Middle frontal gyrus (tissue), 1 donor: Measurements from ENCODE around the gene CMAS.
"Not testable (repeated sequence)": the region's sequence is repeated elsewhere in the genome, so short reads cannot be mapped to it uniquely, and the experiment has no call there.

Experiments
- DNase-seq: peaks from one replicate; pipeline ENCODE4 v3.0.0-alpha.2; 2015; ENCODE audit warnings: low spot score; ENCODE audit errors: extremely low spot score

Gene CMAS

GRCh38 chr12:22046968-22047390, 961 bp downstream of the CMAS start:
- DNase-seq, result no peak

DNA sequence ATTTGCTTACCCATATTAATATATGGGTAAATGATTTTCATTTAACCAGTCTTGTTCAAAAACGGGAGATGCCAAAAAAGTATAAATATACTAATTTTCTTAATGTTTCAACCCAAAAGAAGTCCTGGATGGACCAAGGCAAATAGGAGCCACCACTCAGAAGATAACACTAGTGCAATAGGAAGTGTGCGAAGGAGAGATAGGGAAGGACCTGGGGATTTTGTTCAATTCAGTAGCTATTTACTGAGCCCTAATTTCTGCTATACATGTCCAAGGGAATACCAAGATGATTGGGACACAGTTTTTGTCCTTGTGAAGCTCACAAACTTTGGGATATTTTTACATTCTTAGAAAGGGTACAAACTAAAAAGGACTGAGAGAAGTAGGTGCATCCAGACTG, 1.5 kb downstream of the CMAS start:
- no peak for DNase-seq

DNA sequence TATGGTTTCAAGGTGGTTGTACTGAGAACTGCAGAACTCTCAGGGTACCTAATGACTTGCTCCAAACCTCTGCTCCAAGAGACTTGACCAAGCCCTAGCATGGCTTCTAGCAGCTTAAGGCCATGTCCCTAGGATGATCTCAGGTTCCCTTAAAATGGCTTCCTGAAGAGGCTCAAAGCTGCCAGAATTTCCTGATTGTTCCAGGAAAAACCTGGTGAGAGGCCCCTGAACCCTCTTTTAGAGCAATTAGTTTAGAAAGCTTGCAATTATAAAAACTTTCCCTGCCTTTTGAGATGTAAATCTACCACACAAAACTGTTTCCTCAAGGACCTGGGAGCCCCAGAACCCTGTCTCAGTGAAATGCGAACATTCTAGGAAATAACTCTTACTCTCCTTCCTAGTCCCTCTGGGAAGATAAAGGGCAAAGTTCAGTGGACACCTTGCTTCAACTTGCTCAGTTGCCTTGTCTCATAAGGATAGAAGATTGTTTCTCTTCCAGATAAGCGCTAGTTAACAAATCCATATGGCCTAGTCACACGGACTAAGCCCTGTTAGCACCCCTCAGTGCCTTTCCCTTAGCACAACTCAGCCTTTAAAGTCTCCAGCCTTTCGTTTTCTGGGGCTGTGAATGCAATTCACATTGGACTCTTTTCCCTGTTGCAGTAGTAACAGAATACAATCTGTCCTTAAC, 2.5 kb downstream of the CMAS start:
- no peak for DNase-seq

DNA sequence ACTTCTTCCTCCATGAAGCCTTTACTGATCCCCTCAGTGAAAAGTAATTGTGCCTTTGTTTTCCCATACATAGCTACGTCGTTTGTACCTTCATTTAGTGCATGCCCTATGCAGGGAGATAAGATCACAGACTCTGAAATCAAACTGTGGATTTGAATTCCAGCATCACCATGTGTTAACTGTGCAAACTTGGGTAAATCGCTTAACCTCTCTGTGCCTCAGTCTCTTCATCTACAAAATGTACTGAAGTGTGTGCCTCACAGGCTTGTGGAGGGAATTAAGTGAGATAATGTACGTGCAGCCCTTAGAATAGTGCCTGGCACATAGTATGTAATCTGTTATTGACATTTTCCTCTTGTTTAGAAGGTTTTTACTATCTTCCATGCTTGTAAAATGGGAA, 4.1 kb downstream of the CMAS start:
- DNase-seq, result no peak

DNA sequence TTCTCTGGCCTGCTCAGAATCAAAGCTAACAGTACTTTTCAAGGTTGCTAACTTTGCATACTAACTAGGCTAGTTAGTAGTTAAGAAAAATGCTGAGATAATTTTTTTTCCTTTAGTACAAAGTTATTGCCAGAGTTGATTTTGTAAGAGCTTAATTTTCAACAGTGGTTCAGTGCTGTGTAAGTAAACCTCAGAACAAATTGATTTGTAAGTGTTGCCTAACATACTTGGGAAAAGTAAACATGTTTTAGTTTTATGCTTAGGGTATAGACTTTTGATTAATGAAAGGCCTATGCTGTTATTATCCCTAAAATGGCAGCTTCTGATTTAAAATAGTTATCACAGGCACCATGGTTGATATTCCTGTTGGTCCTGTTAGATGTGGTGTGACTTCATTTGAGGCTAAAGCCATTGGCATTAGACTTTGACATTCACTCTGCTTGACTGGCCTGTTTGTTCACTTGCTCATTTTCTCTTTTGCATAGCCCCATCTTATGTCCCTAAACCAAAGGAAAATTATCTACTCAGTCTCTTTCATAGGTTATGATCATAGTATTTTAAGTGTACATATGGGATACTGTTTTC, 5.2 kb downstream of the CMAS start:
- no peak for DNase-seq

GRCh38 chr12:22052994-22053393, 7.0 kb downstream of the CMAS start:
- not testable (repeated sequence) for DNase-seq

DNA sequence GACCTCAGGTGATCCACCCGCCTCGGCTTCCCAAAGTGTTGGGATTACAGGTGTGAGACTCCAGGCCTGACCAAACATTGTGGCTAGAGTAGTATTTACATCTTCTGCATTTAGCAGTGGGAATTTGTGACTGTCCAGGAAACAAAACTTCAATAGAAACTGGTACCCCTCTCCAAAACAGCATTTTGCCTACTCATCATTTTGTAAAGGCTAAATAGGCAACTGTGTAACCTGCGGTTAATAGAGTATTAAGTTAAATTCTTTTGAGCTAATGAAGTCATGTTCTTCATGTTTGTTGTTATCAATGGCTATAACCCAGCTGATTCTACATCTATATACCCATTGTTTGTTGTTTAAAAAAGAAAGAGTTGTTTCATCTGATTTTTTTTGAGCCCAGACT, 8.1 kb downstream of the CMAS start:
- no peak for DNase-seq

DNA sequence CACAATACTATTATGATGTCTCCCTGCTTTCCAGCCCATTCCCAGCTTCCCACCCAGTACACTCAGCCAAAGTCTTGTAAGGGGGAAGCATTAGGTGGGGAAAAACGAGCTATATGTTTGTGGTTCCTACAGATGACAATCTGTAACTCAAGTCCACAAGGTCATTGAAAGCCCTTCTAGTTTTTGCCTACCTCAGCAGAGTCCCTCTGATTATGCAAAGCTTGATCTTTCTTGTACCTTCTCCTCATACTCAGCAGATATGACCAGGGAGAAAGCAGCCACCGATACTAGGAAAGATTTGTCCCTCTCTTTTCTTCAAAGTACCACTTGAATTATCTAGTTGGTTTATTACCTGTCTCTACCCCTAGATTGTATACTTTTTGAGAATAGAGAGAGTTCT, 10.6 kb downstream of the CMAS start:
- DNase-seq, result no peak

- DNase-seq, result no peak
Measured at GRCh38 chr12:22059976-22060647, 14.1 kb downstream of the CMAS start.

DNA sequence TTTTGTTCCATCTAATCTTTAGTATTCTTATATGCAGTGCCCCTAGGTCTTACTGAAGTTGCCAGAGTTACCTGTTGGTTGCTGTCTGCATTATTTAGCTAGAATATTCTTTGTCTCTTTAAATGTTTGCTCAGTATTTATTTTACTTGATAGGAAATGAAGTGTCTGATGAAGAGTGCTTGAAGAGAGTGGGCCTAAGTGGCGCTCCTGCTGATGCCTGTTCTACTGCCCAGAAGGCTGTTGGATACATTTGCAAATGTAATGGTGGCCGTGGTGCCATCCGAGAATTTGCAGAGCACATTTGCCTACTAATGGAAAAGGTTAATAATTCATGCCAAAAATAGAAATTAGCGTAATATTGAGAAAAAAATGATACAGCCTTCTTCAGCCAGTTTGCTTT, 18.9 kb downstream of the CMAS start:
- DNase-seq, result no peak

DNA sequence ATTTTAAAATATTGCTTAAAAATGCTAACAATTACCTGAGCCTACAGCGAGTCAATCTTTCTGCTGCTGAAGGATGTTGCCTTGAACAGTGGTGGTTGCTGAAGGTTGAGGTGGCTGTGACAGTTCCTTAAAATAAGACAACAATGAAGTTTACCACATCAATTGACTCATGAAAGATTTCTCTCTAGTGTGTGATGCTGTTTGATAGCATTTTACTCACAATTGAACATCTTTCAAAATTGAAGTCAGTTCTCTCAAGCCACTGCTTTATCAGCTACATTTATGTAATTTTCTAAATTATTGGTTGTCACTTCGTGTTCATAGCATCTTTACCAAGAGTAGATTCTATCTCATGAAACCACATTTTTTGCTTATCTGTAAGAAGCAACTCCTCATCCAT, 20.3 kb downstream of the CMAS start:
- no peak for DNase-seq

- no peak for DNase-seq
Measured at GRCh38 chr12:22069851-22070250, 23.8 kb downstream of the CMAS start.

DNA sequence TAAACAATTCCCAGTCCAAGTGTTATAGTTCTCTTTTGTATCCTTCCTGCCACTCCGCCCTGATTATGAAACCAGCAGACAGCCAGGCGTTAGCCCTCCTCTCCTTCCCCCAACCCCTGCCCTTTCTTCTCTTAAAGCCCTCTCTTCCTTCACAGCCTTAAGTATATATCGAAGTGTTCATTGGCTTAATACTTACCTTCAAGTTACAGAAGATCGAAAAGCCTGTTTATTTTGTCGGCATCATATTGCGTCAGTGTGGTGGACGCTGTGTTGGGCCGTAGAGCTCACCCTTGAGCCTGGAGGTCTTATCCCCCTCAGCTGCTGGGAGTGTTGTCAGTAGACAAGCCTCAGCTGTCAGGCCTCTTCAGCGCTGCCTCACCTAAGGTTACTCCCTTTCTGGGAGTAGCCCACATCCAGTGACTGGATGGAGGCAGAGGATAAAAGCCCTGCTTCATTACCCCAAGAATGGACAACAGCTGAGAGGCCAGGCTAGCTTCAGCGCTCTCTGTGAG, 36.2 kb downstream of the CMAS start:
- DNase-seq, result no peak

DNA sequence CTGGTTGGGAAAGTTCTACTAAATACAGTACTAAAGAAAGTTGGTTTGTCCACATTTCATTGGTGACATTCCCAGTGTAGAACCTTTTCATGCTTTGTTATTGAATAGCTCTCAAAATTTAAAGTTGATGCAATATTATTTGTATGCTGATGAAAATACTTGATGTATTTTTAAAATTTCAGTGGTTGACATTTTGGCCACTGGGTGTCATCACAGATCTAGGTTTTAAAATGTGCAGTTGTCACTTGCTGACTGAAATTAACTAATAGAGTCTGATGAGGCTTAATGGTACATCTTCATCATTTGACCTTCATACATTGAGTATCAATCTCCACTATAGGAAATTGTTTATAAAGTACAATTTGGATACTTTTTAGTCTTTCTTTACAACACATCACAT, 37.1 kb downstream of the CMAS start:
- DNase-seq, result peak; percentile 50

- DNase-seq, result no peak
Measured at GRCh38 chr12:22084852-22085251, 38.8 kb downstream of the CMAS start.

GRCh38 chr12:22088886-22089285, 42.9 kb downstream of the CMAS start:
- DNase-seq, result no peak

- DNase-seq, result no peak
Measured at GRCh38 chr12:22089486-22089885, 43.5 kb downstream of the CMAS start.

DNA sequence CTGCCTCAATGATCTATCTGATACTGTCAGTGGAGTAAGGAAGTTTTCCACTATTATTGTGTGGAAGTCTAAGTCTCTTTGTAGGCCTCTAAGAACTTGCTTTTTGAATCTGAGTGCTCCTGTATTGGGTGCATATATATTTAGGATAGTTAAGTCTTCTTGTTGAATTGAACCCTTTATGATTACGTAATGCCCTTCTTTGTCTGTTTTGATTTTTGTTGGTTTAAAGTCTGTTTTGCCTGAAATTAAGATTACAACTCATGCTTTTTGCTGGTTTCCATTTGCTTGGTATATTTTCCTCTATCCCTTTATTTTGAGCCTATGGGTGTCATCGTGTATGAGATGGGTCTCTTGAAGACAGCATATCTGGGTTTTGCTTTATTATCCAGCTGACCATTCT, 53.0 kb downstream of the CMAS start:
- DNase-seq, result not testable (repeated sequence)

- DNase-seq, result no peak
Measured at GRCh38 chr12:22100958-22101748, 55.1 kb downstream of the CMAS start.

DNA sequence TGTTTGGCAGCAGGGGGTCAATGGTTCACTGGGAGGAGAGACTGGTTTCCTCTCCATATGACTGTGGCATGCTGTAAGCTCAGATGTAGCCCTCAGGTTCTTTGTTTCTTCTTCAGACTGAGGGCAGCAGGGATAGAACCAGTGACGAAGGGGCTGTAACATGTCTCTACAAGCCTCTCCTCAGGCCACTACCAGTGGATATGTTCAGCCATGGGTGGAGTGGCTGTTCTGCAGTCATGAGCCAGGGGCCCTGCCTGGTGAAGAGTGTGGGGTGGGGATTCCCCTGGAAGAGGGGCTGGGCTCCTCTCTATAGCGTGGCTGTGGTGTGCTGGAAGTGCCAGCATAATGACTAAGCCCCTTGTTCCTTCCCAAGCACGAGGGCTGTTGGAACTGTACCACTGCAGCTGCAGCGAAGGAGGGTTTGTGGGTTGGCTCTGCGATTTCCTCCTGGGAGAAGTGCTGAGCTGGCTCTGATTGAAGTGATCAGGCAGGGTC, 55.8 kb downstream of the CMAS start:
- no peak for DNase-seq

GRCh38 chr12:22103418-22103817, 57.4 kb downstream of the CMAS start:
- no peak for DNase-seq

DNA sequence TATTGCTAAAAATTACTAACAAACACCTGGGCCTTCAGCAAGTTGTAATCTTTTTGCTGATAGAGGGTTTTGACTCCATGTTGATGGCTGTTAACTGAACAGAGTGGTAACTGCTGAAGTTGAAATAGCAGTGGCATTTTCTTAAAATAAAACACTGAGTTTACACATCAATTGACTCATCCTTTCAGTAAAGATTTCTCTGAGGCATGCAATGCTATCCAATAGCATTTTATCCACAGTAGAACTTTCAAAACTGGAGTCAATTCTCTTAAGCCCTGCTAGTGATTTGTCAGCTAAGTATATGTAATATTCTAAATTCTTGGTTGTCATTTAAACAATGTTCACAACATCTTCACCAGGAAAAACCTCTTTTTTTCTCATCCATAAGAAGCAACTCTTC, 59.5 kb downstream of the CMAS start:
- no peak for DNase-seq
